Fibroblast of gingiva (primary cell): ENCODE measurements around the gene WNT5B.

Experiments
- DNase-seq: peaks from one replicate; pipeline ENCODE4 v3.0.0-alpha.2; 2011; ENCODE audit warnings: low read depth

WNT5B gene

DNA sequence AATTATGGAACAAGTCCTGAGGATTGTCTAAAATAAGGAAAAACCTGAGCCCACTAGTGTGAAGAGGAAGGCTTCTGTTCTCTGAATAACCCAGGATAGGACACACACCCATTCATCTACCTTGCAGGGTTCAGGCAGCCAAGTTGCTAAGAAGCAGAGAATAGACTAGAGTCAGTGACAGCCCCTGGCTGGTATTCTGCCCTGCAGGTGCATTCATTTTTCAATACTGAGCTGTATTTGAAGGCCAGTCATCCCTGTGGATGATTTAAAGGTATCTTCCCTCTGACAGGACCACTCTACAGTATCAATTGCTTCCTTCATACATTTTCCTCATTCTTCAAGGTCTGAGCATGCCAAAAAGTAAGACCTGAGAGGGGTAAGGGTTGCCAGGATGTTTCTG, 22.9 kb downstream of the WNT5B start:
- no peak for DNase-seq

GRCh38 chr12:1655225-1655788, 26.3 kb downstream of the WNT5B start:
- no peak for DNase-seq

DNA sequence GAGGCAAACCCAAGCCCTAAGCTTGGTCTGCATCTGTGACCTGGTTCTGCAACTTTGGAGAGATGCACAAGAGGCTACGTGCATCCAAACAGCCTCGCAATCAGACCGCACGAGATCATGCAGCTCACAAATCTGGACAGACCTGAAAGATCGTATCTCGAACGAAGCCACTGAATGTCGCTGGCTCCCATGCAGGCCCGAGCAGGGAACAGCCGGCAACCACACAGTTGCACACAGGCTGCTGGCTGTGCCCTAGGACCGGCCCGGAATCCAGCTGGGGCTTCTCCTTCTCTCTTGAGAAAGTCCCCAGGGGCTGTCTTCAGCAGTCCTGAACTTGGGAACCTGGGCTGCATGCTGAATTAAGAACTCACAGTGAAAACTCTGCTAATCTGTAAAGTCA, 27.9 kb downstream of the WNT5B start:
- no peak for DNase-seq

DNA sequence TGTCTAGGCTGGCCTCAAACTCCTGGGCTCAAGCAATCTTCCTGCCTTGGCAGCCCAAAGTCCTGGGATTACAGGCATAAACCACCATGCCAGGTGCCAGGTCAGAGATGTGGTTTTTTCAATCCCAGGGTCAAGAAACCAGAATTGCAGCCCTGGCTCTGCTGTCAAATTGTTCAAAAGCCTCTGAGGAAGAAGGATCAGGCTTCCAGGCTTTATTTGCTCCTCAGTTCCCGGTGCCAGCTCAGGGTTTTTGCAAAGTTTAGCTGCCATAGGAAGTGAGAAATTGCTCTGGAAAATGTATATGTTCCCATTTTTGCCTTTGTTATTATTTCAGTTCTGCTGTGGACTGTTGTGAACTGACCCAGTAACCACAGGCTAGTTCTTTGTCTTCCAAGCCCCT, 28.7 kb downstream of the WNT5B start:
- DNase-seq = no peak

GRCh38 chr12:1660304-1661187, 31.5 kb downstream of the WNT5B start:
- peak; percentile 28 for DNase-seq

DNA sequence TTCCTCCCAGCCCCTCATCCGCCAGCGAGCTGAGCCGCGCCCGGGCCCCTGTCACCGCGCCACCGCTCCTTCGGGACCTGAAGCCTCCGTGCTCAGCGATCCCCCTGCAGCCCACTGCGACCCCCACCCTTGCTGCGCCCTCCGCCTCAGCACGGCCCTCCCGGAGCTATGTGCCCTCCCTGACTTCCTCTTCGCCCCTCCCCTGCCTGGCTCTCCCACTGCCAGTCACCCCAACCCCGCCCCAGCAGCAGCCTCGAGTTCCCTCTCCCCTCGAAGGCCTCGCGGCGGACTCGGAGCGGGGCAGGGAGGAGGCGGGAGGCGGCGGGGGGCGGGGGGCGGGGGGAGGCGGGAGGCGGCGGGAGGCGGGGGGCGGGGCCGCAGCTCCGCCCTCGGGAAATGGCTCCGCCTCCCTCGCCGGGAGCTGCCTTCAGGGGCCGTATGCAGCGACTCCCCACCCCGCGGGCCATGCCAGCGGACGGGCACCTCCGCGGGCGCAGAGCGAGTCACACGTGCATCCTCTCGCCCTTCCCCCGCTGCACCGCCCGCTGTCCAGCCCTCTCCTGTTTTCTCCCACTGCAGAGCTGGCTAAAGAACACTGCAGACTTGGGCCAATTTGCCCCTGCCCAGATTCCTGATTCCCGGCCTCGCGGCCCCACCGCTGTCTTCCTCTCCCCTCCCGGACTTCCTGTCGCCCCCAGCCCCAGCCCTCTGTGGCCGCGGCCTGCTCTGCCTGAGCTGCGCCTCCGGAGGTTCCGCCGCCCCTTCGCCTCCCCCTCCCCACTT, 32.7 kb downstream of the WNT5B start:
- peak; percentile 93 for DNase-seq

DNA sequence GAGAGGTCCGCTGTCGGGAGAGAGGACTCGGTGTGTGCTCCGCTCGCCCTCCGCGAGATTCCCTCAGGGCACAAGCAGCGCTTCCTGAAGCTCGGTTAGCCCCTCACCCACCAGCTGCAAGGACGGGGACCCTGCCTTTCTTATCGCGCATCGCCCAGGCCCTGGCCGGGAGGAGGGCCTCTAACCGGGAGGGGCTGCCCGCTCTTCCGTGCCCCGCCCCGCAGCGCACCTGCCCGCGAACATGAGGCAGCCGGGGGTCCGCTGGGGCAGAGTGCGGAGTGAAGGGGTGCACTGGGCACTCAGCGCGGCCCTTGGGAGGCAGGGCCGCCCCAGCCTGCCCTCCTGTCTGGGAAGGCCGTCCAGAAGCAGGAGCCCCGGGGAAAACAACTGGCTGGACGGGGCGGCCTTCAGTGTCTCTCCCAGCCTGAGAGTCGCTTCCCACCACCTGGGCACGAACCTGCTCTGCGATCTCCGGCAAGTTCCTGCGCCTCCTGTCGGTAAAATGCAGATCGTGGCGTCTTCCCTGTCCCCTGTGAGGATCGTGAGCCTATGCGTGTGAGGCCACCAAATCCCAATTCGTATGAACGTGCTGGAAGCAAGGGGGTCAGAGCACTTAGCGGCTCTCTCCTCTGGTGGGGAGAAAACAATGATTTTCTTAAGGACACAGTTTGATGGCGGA, 33.9 kb downstream of the WNT5B start:
- DNase-seq = no peak

- DNase-seq = no peak
Measured at GRCh38 chr12:1663440-1664132, 34.6 kb downstream of the WNT5B start.

DNA sequence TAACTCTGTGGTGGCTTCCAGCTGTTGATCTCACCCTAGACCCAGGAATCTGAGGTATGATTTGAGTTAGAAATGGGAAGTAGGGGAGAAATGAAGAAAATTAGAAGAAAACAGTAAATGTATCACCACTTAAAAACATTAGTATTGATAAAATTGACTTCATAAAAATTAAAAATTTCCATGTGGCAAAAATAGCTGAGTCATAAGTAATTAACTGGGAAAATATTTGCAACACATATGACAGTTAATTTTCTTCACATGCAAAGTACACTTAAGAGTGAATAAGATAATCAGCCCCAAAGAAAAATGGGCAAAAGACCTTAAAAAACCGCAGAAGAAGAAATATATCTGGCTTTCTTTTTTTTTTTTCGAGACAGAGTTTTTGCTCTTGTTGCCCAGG, 36.3 kb downstream of the WNT5B start:
- DNase-seq = no peak

DNA sequence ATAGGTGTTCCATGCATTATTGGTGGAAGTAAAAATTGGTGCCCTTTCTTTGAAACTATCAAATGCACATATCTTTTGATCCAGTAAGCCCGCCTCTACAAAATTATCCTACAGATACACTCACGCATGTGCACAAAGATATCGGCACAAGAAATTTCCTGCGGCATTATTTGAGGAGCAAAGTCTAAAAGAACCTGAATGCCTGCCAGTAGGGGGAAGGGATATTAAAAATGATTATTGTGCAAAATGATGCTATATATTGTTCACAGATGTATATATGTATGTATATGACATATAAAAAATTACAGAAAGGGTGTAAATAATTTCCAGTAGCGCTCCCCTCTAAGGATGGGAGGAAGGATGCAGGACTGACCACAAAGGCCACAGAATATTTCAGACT, 37.2 kb downstream of the WNT5B start:
- DNase-seq = no peak

- no peak for DNase-seq
Measured at GRCh38 chr12:1666685-1667162, 37.7 kb downstream of the WNT5B start.

DNA sequence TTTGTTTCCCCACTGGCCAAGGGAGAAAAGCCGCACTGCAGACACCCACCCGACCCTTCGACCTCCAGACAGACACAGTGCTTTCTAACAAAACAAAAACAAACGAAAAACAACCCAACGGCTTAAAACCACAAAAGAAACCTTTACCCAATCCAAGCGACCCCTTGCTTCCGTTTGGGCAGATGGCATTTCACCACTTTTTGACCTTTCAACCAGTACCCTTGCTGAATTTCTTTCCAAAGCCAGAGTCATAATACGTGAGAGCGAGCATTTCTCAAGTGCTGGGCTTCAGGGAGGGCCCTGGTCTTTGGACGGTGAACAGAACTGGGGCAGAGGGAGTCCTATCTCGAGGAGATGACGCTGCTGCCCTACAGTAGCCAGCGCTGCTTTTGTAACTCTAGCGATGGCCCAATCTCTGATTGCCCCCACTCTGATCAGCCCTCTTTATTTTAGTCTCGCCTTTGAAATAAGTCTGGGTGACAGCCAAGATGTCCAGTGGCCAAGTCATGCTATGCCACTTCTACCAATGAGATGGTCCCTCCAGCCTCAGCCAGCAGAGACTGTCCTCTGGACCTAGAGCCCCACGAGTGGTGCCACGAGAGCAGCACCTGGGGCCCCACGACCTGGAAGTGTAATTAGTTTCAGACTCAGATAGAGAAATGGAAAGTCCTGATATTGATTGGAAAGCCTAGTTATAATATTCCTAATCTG, 40.0 kb downstream of the WNT5B start:
- DNase-seq = peak; percentile 43

DNA sequence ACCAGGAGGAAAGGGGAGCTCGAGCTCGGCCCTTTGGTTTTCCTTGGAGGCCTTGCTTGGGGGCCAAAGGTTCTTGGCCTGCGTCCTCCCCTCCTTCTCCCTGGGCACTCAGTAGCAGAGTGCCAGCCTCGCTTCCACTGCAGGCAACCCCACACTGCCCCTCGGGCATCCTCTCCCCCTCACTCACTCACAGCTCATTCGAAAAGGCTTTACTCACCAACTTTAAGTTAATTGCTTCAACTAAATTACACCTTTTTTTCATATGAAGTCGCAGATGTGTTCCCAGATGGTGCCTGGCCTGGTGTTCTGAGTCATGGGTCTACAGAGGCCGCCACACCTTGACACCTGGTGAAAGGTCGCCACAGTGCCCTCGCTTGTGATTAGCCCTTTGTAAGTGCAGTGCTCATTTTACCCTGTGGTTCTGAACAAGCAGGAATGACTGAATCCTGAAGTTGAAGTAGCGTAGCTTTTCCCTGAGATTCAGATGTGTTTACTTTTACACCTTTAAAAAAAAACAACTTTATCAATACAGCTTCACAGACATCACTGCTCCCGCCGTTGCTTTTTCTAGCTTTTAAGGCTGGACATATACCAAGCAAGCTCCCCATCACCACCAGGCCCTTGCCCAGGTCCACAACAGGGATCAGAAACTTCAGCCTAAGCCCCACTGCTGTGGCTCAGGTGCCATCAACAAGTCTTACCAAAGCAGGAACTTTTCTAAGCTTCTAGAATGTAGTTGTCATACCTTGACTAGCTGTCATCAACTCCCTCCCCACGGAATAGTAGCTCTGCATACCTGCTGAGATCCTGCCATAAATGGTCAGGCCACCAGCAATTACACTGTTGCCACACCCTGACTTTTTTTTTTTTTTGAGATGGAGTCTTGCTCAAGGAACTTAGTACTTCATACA, 41.6 kb downstream of the WNT5B start:
- no peak for DNase-seq

- DNase-seq = no peak
Measured at GRCh38 chr12:1676043-1676442, 47.0 kb downstream of the WNT5B start.

GRCh38 chr12:1680804-1681492, 51.9 kb downstream of the WNT5B start:
- DNase-seq = no peak

GRCh38 chr12:1681493-1681807, 52.4 kb downstream of the WNT5B start:
- DNase-seq = no peak

DNA sequence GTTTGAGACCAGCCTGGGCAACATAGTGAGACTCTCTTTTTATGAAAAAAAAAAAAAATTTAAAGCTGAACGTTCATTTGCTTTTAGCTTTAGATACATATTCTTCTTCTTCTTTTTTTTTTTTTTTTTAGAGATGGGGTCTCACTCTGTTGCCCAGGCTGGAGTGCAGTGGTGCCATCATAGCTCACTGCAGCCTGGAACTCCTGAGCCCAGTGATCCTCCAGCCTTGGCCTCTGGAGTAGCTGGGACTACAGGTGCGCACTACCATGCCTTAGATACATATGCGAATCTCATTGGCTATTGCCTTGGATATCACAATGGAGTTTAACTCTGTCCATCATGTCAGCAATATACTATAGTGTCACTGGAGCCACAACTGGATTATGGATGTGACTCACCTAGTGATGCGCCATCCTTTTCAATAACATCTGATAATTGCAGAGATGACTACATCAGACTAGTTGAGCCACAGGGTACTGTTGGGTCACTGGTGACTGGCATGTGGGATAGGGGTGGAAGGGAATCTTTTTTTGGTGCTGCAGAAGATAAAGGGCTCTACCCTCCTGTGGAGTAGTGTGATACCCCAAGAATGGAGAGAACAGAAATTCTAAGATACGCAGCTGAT, 59.2 kb downstream of the WNT5B start:
- DNase-seq = no peak

DNA sequence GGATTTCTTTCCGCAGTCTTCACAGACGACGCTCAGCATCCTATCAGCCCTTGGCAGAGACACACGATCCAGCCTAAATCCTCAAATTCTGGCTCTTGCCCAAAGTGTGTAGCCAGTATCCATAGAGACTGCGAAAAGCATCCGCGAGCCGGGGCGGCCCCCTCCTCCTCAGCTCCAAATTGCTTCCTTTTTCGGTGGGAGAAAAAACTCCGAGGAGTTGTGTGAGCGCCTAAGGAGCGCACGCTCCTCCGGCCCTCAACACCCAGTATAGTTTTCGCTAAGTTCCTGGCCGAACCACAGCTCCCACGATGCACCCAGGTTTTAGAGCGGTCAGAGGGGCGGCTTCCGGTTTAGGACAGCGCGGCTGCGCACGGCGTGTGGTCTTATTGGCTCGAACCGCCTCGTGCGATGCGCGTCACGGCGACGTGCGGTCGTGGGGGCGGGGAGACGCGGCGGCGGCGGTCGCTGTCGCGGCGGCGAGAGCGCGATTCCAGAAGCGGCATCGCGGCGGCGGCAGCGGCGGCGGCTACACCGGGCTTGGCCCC, 61.6 kb downstream of the WNT5B start, which contains the start of gene ADIPOR2:
Gene ADIPOR2, plus strand, starts transcription at position 493 of the 545 bp plus-strand sequence. CDS start 63,274 bp downstream, outside the sequence.
- peak; percentile 97 for DNase-seq
